Transverse colon (tissue), 4 donors: Measurements from ENCODE around the gene SNAPC3.

Experiments
- EP300 ChIP-seq: sonication (generic); formaldehyde crosslinking; IDR thresholded peaks from one replicate; pipeline ENCODE4 v1.6.1; 2017; ENCODE audit warnings: antibody characterized with exemption, low read depth
- POLR2A ChIP-seq: fragments of 450-650 bp; IDR thresholded peaks from one replicate; pipeline ENCODE4 v1.6.1; 2016; ENCODE audit warnings: antibody characterized with exemption, mild to moderate bottlenecking, moderate library complexity
- POLR2AphosphoS5 ChIP-seq, 3 donors: sonication (generic); formaldehyde crosslinking; IDR thresholded peaks; one replicate each; pipeline ENCODE4 v1.6.1; 2016; ENCODE audit warnings: antibody characterized with exemption in 3 of 3
- TF ChIP-seq, protein P1 (sequence below), 5 experiments: fragments of 200-600 bp in 3 of 5; fragments of 450-650 bp in 2 of 5; sonication (generic) in 3 of 5; IDR thresholded peaks; 1 replicate in 2 of 5; 2 replicates in 3 of 5; pipeline ENCODE4 v1.5.1; 2016 to 2017; ENCODE audit warnings: antibody characterized with exemption in 5 of 5, inconsistent platforms in 3 of 5, mild to moderate bottlenecking in 2 of 5, moderate library complexity in 1 of 5

DNA sequence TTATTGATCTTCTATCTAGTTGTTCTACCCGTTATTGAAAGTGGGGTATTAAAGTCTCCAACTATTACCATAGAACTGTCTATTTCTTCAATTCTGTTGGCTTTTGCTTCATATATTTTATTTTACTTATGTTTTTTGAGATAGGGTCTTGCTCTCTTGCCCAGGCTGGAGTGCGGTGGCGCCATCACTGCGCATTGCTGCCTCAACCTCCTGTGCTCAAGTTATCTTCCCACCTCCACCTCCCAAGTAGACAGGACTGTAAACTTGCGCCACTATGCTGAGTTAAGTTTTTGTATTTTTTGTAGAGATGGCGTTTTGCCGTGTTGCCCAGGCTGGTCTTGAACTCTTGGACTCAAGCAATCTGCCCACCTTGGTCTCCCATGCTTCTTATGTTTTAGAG, 16.2 kb downstream of the SNAPC3 start:
- TF ChIP-seq, protein P1, sequence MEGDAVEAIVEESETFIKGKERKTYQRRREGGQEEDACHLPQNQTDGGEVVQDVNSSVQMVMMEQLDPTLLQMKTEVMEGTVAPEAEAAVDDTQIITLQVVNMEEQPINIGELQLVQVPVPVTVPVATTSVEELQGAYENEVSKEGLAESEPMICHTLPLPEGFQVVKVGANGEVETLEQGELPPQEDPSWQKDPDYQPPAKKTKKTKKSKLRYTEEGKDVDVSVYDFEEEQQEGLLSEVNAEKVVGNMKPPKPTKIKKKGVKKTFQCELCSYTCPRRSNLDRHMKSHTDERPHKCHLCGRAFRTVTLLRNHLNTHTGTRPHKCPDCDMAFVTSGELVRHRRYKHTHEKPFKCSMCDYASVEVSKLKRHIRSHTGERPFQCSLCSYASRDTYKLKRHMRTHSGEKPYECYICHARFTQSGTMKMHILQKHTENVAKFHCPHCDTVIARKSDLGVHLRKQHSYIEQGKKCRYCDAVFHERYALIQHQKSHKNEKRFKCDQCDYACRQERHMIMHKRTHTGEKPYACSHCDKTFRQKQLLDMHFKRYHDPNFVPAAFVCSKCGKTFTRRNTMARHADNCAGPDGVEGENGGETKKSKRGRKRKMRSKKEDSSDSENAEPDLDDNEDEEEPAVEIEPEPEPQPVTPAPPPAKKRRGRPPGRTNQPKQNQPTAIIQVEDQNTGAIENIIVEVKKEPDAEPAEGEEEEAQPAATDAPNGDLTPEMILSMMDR (IDR thresholded peaks at IDR 0.05), result no peak
- no peak for TF ChIP-seq POLR2AphosphoS5 (IDR thresholded peaks at IDR 0.05)
- no peak for TF ChIP-seq POLR2A
- TF ChIP-seq EP300, result no peak
